Camera-type eye (tissue), 1 donor: ENCODE results near the gene ANXA6. TPM values are rescaled to one million over a fixed set of nuclear protein-coding genes. Genes with fewer than 3 reads are reported as not detected.

Experiments
- total RNA-seq: library from RNA; depleted of rRNA; stranded (reverse); fragments of >200 nt; gene quantifications from one replicate; pipeline ENCODE4 v1.2.3, GENCODE V29; 2014

ANXA6 gene
- 177 TPM for total RNA-seq

DNA sequence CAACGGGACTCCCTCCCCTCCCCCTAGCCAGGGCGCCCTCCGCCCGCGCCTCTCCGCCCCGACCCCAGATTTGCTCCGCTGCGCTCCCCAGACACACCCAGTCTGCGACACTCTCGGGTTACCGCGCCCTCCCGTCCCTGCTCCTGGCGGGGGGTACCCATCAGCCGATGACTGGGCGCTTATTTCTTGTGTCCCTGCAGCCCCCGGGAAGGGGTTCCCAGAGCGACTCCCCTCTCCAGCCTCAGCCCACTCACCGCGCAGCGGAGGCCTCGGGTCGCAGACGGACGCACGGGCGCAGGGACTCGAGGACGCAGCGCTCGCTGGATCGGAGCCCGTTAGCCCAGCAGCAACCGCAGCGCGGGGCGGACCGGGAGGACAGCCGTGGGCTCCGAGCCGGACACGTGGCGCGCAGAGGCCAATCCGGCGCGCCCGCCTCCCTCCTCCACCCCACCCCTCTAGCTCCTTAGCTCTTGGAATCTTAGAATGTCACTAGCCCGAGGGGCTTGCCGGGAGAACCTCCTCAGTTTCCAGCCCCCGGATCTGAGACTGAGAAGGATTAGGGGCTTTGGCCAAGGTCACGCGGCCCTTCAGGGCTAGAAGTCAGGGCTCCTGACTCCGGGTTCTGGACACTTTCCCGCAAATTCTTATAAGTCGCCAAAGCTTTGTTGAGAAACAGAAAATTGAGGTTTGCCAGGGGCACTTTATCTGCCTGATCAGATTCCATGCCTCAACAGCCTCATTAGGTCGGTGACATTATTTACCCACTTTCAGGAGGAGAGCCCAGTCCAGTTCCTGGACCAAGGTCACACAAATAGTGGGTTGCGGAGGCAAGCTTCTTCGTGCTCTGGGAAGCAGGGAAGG is at the start of gene ANXA6:
ANXA6 (minus strand) TSS at position 354 of the 861 bp plus-strand sequence. CDS start 9,878 bp downstream, outside the sequence.

DNA sequence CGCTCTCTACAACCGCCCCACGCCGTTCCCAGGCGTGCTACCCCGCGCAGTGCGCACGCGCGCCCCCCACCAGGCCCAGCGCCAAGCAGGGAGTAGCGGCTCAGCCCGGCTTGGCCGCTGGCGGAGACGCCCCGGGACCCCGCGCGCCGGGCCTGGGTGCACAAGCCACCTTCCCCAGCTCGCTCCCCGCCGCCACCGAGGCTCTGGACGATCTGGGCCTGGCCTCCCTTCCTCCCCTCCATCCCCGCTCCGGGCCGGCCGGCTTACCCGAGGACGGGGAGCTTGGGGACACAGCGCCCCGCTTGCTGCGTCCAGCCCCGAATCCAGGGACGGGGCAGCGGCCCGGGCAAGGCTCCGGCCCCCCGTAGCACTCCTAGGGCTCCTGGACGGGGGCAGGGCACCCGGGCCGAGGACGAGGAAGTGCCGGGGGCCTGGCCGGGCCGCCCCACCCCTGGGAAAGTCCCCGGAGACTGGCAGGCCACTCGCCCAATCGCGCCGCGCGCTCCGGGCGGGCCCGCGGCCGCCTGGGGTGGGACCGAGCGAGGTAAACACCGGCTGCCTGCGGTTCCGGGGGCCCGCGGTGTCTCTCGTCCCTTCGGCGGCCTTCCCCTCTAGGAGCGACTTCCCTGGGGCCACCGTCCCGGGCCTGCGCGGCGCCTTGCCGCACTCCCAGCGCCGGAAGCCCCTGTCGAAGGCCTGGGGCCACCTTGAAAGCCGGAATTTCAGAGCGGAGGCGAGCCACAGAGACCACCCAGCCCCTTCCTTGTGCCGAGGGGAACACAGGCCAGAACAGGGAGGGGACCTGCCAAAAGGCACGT is 76.8 kb downstream of the ANXA6 start, which contains the start of gene TNIP1:
TNIP1 (minus strand) TSS at position 422 of the 818 bp plus-strand sequence. CDS start 15,939 bp downstream, outside the sequence.

Other genes with a start within 250 kb of the ANXA6 start
- 129 TPM for gene GPX3, start 137.2 kb downstream of the ANXA6 start, total RNA-seq
- gene TNIP1, start 76.7 kb downstream of the ANXA6 start, total RNA-seq: 66.5 TPM
- 3.8 TPM for gene CCDC69, start 66.3 kb upstream of the ANXA6 start, total RNA-seq
- gene GM2A, start 95.4 kb upstream of the ANXA6 start, total RNA-seq: 21.9 TPM
- gene SLC36A3, start 146.0 kb upstream of the ANXA6 start, total RNA-seq: not detected
- not detected for gene SLC36A2, start 189.8 kb upstream of the ANXA6 start, total RNA-seq